ENCODE measurements around the gene CD44.

The CD44 gene

DNA sequence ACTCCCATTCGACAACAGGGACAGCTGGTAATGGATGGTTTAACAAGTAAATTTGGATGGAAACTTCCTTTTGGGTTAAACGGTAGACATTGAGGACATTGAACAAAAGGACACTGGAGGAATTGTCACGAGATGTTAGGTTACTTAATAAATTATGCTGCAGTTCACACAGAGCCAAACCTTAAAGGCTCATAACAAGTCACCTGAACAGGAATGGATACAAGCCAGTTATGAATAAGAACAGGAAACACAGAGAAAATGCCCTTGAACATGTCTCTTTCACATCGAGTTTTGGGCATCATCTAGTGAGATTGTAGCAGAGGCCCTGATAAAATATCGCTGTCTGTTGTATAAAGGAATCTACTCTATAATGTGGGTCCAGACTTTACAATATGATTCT lies 65.6 kb downstream of the CD44 start:
- TF ChIP-seq, protein P1, sequence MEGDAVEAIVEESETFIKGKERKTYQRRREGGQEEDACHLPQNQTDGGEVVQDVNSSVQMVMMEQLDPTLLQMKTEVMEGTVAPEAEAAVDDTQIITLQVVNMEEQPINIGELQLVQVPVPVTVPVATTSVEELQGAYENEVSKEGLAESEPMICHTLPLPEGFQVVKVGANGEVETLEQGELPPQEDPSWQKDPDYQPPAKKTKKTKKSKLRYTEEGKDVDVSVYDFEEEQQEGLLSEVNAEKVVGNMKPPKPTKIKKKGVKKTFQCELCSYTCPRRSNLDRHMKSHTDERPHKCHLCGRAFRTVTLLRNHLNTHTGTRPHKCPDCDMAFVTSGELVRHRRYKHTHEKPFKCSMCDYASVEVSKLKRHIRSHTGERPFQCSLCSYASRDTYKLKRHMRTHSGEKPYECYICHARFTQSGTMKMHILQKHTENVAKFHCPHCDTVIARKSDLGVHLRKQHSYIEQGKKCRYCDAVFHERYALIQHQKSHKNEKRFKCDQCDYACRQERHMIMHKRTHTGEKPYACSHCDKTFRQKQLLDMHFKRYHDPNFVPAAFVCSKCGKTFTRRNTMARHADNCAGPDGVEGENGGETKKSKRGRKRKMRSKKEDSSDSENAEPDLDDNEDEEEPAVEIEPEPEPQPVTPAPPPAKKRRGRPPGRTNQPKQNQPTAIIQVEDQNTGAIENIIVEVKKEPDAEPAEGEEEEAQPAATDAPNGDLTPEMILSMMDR (IDR thresholded peaks at IDR 0.05; ENCODE audit: low read depth, low read length), result no peak
- in situ Hi-C loops (cut with HindIII; ENCODE audit: low sequenced_read_pairs), result no loop called here
- DNase-seq (ENCODE audit: low read depth, low spot score), result no peak
- H3K4me3 ChIP-seq (ENCODE audit: low read depth, low read length), result no peak overlapping the region

DNA sequence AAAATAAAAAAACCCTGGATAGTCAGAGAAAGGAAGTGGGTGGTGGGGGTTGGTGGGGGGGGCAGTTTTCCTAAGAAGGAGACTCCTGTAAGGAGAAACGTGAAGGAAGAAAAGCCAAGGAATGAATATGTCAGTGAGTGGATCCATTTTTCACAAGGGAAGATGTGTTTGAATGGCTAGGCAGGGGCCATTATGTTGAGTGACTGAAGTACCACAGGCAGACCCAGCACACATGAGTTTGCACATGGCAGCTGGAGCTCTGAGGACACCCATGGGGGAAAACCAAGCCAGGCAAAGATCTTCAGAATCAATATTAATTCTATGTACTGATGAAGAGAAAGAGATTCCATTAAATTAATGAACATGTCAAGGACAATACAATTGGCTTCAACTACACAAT lies 67.6 kb downstream of the CD44 start:
- no peak for DNase-seq (ENCODE audit: low read depth, low spot score)
- in situ Hi-C loops (cut with HindIII; ENCODE audit: low sequenced_read_pairs), result no loop called here
- TF ChIP-seq, protein P1 (IDR thresholded peaks at IDR 0.05; ENCODE audit: low read depth, low read length), result no peak
- H3K4me3 ChIP-seq (ENCODE audit: low read depth, low read length), result no peak overlapping the region

DNA sequence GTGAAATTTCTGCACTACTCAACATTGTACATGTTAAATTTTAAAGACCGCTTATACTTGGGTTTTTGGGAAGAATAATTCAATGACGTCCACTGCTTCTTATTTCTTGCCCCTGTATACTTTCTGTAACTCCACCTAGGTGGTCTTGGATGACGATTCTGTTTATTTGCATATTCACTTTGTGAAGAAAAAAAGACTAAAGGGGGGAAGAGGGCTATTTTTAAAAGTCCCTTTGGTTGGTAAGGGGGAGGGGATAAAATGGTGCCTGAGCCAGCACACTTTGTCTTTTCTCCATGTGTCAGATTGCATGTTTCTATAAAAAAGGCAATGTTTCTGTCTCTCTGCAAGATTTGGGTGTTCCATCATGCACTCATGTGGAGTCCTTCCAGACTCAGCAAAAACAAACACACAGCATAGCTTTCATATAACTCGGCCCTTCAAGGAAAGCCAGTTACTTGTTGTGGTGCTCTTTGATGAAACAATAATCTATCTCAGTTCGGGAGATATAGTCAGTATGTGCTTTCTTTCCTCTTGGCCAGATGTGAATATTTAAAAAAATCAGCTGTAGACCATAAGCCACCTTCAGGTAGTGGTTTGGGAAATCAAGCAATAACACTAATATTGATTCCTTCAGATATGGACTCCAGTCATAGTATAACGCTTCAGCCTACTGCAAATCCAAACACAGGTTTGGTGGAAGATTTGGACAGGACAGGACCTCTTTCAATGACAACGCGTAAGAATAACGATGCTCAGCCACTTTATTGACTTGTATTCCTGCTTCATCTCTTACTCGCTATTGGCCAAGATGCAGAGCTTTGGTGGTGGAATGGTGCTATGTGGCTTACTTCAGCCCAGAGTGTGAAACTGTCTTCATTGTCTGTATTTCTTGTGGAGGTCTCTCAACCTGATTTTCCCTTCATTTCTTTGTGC lies 68.8 kb downstream of the CD44 start:
- DNase-seq (ENCODE audit: low read depth, low spot score), result no peak
- TF ChIP-seq, protein P1 (IDR thresholded peaks at IDR 0.05; ENCODE audit: low read depth, low read length), result no peak
- no peak overlapping the region for H3K4me3 ChIP-seq (ENCODE audit: low read depth, low read length)
- in situ Hi-C loops (cut with HindIII; ENCODE audit: low sequenced_read_pairs), result no loop called here

DNA sequence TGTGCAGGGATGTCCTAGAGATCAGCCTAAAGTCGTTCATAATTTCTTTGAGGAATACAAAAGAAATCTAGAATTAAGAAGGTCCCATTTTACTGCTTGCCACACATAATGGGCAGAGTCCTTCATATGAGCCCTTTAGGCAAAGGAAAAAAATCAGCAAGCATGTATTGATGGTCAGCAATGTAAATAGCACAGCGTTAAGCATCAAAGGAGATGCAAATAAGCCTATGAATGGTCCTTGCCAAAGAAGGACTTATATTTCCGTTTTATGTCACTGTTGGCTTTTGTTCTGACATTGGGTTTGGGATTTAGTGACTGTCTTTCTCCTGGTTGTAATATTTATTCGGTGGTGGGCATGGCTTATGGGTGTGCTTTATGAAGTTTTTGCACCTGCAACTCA lies 69.8 kb downstream of the CD44 start:
- in situ Hi-C loops (cut with HindIII; ENCODE audit: low sequenced_read_pairs), result no loop called here
- TF ChIP-seq, protein P1 (IDR thresholded peaks at IDR 0.05; ENCODE audit: low read depth, low read length), result no peak
- no peak overlapping the region for H3K4me3 ChIP-seq (ENCODE audit: low read depth, low read length)
- no peak for DNase-seq (ENCODE audit: low read depth, low spot score)

DNA sequence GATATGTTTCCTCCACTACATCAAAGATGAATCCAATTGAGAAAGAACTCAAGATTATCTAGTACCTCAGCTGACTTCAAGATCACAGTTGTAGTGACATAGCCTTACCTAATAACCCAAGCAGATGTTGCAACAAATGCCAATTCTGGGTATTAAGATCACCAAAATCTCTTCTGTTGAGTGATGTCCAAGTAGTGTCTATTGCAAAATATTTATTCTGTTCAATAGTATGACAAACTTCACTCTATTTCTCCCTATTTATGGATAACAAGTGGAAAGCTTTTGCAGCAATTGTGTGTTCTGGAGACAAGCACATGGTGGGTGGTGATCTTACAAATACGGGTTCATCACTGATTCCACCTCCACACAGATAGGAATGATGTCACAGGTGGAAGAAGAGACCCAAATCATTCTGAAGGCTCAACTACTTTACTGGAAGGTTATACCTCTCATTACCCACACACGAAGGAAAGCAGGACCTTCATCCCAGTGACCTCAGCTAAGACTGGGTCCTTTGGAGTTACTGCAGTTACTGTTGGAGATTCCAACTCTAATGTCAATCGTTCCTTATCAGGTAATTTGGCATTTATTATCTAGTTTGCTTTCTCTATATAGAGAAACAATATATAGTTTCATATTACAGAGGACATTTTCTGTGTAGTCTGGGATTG lies 72.0 kb downstream of the CD44 start:
- TF ChIP-seq, protein P1 (IDR thresholded peaks at IDR 0.05; ENCODE audit: low read depth, low read length), result no peak
- in situ Hi-C loops (cut with HindIII; ENCODE audit: low sequenced_read_pairs), result no loop called here
- H3K4me3 ChIP-seq (ENCODE audit: low read depth, low read length), result no peak overlapping the region
- DNase-seq (ENCODE audit: low read depth, low spot score), result no peak

- in situ Hi-C loops (cut with HindIII; ENCODE audit: low sequenced_read_pairs), result no loop called here
- TF ChIP-seq, protein P1 (IDR thresholded peaks at IDR 0.05; ENCODE audit: low read depth, low read length), result no peak
- no peak overlapping the region for H3K4me3 ChIP-seq (ENCODE audit: low read depth, low read length)
- no peak for DNase-seq (ENCODE audit: low read depth, low spot score)
These were observed 73.0 kb downstream of the CD44 start for GRCh38 chr11:35211952-35212351.
